ENCODE measurements around the gene FNDC1. TPM values are rescaled to one million over a fixed set of nuclear protein-coding genes. Genes with fewer than 3 reads are reported as not detected.
"Not testable (repeated sequence)": the region's sequence is repeated elsewhere in the genome, so short reads cannot be mapped to it uniquely, and the experiment has no call there.

The FNDC1 gene
- polyA plus RNA-seq, 1 donor: 193 TPM

DNA sequence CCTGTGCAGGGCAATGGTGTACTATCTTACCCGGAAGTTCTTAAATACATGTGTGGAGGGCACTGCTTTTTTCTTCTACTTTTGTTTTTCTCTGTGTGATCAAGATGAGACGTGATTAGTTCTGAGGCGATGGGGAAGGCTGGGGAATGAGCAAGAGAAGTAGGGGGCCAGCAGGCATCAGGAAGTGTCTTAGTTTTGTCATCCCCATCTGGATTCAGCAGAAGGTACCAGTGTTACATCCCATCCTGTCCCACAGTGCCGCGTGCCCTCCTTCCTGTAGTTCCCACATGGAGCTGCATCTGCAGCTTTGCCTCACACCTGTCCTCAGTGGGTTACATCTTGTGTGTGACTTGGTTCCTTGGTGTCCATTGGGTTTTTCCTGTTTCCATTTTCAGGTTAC, 86.9 kb downstream of the FNDC1 start:
- DNase-seq (ENCODE audit: low read depth): no peak

DNA sequence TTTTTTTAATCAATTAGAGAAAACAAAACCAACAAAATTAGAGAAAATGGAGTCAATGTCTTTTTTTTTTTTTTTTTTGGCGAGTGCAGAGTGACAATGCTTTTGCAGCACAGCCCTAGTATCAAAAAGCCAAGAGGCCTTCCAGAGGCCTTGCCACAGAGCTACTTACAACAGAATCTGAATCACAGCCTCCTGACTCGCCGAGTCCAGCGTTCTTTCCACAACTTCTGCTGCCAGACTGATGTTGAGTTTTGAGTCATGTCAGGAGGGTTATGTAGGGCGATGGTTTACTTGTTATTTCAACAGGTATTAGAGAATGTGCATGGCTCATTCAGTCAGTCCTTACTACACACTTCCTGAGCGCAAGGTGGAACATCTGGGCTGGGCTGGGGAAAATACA, 88.6 kb downstream of the FNDC1 start:
- no peak for DNase-seq (ENCODE audit: low read depth)

DNA sequence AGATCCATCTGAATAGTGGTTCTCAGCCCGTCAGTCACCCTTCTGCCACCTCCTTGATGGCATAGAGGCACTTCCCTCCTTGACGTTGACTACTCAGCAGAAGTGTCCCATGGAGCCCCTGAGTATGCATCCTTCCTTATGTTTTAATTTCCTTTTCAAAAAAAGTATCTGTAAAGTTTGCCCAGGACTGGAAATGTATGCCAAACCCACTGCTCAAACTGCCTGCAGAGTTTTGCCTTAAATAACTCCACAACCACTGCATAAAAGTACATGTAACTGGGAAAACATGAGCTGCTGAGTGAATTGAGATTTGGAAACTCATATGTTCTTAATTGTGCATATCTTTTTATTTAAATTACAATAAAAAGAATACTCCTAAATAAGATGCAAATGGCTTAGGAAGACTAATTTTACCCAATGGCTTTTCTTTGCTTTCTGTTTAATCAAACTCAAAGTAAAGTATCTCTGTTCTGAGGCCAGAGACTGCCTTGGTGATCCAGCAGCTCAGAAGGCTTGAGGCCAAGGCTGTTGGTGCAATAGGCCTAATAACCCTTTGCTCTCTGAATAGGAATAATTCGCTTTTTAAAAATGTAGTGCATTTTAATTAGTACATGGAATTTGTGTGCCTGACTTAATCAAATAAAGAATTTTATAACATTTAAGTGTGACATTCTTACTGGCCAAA, 90.4 kb downstream of the FNDC1 start:
- DNase-seq (ENCODE audit: low read depth): no peak

DNA sequence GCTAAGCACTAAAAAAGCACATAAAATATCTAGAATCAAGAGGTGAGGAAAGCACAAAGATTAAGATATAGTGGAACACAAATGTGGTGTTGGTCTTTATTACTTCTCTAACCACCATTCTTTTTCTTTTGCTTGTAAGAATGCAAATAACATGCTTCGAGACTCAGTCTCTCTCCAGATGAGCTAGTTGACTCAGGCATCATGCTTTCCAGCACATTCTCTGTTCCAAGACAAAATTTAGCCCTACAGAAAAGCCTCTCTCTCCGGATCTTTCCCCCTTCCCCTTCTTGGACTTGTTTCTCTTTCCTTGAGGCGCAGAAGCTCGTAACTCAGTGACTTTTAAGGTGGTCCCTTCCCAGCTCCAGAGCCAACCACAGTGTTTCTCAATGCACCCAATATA, 91.0 kb downstream of the FNDC1 start:
- no peak for DNase-seq (ENCODE audit: low read depth)

DNA sequence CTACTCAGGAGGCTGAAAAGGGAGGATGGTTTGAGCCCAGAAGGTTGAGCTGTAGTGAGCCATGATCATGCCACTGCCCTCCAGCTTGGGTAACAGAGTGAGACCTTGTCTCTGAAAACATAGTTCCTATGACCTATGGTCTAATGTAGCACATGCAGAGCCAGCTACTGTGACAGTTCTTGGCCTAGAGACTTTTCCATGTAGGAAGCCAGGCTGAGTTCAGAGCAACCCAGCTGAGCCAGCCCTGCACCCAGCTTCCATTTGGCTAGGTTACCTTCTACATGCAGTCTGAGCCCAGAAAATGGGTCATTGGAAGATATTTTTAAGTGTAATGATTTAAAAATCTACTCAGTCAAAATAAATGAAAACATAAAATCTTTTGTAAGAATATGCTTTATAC, 92.8 kb downstream of the FNDC1 start:
- no peak for DNase-seq (ENCODE audit: low read depth)

DNA sequence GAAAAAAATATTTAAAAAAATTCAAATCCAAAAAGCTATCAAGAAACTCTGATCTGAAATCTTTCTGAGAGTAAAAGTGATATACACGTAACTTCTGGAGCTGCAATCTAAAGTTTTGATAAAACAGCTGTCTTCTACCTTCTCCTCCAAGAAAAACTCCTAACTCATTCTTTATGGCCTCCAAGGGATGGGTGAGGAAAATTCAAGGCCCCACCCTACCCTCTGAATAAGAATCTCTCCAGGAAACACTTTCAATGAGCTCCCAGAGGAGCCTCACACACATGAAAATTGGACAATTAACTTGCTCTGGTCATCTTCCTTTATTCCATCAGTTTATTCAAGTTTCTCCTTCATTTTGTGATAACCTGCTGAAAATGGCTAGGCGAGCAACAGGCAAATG, 93.4 kb downstream of the FNDC1 start:
- no peak for DNase-seq (ENCODE audit: low read depth)

DNA sequence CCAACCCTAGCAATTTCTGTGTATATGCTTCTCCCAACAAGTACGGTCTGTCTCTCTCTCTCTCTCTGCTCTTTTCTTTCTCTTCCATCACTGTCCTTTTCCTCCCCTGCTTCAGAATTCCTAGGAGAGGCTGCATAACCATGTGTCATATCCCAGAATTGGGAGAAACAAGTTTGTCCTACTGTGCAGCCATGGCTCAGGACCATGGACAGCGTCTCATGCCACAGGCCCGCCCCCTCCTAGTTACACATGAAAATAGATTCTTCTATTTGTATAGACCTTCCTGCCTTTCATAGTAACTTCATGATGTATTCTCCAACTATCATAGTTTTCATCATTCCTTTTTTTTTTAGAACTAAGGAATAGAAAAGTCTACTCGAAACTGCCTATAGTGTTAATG, 98.0 kb downstream of the FNDC1 start:
- DNase-seq (ENCODE audit: low read depth): no peak

DNA sequence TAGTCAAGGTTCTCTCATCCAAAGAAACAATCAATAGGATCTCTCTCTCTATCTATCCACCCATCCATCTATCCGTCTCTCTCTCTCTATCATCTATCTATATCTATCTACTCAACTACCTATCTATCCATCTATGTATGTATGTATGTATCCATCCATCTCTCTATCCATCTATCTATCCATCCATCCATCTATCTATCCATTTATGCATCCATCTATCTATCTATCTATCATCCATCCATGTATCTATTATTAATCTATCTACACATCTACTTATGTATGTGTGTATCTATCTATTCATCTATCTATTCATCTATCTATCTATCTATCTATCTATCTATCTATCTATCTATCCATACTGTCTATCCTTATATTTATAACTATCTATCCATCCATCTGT, 99.3 kb downstream of the FNDC1 start:
- no peak for DNase-seq (ENCODE audit: low read depth)

DNA sequence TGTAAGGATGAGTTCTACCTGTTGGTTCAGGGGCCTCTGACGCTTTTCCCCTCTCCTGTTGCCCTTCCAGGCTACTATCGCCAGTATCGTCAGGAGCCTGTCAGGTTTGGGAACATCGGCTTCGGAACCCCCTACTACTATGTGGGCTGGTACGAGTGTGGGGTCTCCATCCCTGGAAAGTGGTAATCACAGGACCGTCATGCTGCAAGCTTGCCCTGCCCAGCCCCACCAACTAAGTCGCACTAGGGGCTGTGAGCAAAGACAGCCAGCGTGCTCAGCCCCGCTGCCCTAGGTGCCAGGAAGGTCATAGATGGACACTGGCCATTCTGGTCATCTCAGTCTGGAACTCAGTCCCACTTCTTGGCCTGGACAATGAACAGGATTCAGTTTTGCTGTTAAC, 102.1 kb downstream of the FNDC1 start:
- DNase-seq (ENCODE audit: low read depth): no peak

DNA sequence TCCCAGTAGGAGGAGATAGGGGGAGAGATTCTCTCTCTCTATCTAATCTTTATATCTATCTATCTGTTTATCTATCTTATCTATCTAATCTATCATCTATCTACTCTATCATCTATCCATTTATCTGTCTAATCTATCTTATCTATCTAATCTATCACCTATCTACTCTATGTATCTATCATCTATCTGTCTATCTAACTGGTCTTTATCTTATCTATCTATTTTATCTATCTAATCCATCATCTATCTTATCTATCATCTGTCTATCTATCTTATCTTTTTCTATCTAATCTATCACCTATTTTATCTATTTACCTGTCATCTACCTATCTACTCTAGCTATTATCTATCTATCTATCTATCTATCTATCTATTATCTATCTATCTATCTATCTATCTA, 109.4 kb downstream of the FNDC1 start:
- DNase-seq (ENCODE audit: low read depth): no peak

DNA sequence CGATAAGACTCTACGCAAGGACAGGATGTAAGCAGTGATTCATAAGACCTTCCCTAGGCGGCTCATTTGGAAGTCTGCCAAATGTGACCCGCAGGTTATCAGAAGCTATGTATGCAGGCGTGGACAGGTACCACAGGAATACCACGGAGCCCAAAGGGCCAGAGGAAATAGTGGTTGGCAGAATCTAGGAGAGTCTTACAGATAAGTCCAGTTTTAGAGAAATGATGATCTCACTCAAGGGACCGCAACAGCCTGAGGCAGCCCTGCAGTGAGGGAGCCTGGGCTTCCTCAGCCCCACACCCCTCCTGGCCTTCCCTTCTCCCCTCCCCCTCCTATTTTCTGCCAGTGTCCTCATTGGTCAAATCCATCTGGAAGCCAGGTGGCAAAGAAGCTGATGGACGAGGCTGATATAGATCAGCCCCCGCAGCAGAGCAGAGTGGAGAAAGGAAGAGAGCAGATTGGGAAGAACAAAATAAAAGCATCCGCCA, 110.6 kb downstream of the FNDC1 start:
- no peak for DNase-seq (ENCODE audit: low read depth)

DNA sequence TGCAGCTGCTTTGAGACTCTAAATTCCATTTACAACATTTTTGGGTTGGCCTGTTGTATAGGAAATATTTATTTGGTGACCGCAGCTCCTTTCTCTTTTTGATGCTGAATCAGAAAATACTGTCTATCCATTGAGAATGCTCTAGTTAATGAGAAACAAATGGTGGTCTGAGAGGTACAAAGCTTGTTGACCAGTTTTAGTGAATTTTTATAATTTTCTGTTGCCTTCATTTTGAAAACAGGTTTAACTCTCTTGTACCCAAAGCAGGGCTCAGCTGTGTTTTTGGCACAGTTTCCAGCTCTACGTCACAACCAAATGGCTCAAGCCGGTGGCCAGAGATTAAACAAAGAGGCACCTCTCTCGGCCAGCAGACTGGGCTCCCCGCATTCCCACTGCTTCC, 113.2 kb downstream of the FNDC1 start:
- no peak for DNase-seq (ENCODE audit: low read depth)

DNA sequence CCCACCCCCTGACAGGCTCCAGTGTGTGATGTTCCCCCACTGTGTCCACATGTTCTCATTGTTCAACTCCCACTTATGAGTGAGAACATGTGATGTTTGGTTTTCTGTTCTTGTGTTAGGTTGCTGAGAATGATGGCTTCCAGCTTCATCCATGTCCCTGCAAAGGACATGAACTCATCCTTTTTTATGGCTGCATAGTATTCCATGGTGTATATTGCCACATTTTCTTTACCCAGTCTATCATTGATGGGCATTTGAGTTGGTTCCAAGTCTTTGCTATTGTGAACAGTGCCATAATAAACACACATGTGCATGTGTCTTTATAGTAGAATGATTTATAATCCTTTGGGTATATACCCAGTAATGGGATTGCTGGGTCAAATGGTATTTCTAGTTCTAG, 115.5 kb downstream of the FNDC1 start:
- not testable (repeated sequence) for DNase-seq (ENCODE audit: low read depth)

DNA sequence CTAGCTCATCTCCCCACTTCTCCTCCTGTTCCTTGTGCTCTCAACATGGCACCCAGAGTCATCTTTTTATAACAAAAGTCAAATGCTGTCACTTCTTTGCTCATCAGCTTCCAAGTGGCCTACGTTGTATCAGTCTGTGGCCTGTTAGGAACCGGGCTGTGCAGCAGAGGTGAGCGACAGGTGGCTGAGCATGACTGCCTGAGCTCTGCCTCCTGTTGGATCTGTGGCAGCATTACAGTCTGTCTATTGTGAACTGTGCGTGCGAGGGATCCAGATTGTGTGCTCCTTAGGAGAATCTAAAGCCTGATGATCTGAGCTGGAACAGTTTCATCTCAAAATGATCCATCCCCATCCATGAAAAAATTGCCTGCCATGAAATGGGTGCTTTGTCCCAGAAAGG, 129.6 kb downstream of the FNDC1 start:
- no peak for DNase-seq (ENCODE audit: low read depth)

DNA sequence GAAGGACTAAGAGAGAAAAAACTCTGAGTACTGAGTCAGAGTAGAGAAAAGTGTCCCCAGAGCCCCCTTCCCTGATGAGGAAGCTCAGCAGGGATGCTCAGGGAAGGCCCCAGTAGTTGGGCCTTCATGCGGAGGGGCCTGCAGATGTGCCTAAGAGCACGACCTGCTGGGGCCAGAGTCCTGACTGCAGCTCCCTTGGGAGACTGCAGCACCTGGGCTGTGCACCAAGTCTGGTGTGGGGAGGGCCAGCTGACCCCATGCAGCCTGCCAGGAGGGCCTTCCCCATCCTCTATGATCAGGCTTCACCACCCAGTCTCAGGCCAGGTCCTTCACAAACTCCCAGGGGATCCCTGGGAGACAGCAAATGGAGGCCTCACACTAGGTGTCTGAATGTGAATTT, 130.4 kb downstream of the FNDC1 start:
- DNase-seq (ENCODE audit: low read depth): no peak

DNA sequence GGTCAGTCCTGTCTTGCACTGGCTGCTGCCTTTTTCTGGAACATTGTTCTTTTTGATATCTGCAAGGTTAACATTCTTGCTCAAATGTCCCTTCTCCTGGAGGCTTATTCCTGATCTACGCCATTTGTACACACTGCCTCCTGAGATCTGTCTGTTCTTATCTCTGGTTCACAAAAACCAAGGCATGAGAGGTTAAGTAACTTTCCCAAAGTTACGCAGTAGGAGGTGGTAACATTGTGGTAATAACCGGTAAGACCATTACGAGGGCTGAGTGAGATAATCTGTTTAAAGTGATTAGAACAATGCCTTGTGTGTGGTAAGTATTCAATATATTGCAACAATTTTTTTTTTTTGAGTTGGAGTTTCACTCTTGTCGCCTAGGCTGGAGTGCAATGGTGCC, 132.1 kb downstream of the FNDC1 start:
- no peak for DNase-seq (ENCODE audit: low read depth)

DNA sequence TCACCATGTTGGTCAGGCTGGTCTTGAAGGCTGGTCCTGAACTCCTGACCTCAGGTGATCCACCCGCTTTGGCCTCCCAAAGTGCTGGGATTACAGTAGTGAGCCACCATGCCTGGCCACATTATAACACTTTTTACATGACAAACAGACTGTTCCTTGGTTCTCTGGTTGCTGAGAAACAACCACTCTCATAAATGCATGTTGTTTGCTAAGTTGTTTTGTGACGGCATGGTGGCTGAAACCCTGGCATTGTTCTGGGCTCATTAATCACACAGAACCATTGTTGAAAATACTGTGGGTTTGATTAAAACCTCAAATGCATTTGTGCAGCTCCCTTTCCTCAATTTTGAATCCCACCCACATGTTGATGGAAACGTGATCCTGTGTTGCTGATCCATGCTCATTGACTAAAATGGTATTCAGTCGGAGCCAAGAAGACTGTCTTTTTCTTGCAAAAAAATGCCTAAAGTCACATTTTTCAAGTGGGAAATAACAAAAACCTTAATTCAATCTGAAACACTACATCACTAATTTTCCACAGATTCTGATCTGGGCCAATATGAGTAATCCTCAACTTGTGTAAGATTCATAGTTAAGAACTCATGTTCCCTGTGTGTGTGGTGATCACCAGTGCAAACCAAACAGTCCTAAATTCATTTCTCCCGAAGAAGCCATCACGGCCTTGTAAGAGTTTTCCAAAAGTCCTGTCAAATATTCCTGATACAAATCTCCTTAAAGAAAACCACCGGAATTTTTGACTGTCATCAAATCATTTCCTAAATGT, 132.8 kb downstream of the FNDC1 start:
- no peak for DNase-seq (ENCODE audit: low read depth)

DNA sequence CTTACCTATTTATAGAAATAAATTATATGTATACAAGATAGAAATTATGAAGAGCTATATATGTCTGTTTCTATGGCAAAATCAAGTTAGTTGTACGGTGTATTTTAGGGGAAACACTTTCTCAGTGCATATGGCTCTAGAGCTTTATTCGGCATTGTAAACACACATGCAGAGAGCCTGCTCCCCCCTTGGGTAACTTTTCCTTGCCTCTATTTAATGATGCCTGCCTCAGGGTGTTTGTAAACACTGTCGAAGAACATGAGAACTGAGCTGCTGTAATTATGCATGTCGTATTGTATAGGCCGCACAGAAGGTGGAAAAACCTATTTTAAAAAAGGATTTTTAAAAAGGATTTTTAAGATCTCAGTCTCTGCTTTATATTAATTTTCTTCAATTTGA, 133.4 kb downstream of the FNDC1 start:
- no peak for DNase-seq (ENCODE audit: low read depth)

DNA sequence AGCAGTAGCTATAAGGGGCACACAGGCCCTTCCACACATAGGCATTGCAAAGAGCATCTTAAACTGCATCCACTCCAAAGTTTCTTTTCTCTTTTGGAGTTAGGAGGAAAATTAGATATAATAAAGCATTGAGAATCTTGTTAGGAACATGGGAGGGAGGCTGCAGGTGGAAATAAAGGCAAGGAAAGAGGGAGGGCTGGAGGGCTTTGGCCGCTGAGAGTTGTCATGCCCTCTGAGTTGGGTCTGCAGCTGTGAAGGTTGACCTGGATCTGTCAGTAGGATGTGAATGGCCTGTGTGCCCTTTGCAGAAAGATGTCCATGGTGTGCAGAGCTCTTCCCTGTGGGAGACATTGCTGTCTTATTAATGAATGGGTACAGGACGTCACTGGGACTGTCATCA, 134.0 kb downstream of the FNDC1 start:
- no peak for DNase-seq (ENCODE audit: low read depth)

DNA sequence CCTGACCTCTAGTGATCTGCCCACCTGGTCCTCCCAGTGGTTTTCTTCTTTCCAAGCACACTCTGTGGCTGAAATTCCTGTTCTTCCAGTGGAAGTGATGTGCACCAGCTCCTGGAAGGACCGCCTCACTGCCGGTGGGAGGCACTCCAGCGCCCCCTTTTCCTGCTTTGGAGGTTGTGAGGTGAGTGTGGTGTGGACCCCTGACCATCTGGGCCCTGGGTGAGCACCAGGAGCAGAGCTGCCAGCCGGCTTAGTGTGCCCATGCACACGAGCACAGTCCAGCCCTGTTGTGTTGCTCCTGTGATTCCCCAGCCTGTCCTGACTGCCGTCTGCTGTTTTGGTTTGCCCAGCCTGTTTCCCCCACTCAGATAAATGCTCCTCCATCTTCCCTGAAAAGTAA, 134.6 kb downstream of the FNDC1 start:
- no peak for DNase-seq (ENCODE audit: low read depth)

DNA sequence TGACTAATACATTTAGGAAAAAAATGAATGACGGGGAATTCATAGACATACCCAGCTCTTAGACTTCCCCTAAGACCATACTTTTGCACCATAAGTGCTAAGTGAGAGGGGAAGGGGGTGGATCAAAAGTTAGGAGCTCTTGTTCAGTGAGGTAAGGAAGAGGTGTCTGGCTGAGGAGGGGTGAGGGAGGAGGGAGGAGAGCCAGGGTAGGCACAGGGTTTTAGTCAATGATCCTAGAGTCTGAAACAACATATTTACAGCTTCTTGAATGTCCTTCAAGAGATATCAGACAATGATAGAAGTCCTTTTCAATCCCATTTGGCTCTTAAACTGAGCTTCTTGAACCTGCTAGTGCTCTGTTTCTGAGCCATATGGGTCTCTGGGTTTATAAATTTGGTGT, 135.4 kb downstream of the FNDC1 start:
- no peak for DNase-seq (ENCODE audit: low read depth)

DNA sequence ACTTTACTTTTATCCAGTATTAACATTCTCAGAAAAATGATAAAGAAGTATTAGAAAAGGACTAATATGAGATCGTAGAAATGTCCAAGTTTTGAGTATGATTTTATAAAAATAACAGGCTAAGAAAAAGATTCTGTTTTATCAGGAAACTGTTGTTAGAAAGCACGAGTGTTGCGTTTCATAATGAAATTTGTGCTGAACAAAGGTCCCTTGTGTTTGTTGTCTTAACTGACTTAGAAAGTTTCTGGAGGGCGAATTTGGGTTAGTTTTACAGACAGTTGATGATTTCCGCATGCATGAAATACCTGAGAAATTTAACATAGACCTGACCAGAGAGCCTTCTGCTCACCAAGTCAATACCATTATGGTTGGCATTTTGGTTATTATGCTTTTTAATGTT, 136.0 kb downstream of the FNDC1 start:
- no peak for DNase-seq (ENCODE audit: low read depth)

DNA sequence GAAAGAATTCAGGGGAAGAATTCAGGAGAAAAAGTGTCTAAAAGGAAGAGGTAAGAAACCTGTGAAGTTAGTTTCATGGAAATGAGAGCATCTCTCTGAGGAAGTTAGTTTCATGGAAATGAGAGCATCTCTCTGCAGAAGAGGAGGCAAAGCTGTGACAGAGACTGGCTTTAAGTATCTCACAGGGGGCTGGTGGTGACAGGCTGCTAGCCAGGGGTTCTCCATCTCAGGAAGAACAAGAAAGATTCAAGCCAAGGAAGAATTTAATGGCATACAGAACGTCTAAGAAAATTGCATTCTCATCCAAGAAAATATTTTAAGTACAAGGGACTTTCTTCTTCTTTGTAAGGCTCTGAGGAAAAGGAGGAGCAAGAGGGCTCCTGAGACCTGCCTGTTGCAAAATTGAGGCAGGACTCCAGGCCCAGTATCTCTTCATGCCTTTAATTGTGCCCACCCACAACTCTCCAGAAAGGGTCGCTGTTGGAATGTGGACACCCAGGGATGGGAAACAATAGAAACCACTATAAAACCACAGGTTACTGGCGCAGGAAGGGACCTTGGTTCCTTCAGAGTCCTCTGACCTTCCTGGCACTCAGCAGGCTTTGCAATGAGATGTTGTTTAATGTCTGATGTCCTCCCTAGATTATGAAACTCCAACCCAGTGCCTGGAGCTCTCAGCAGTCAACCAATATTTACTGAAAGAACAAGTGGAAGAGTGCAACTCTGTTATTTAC, 136.8 kb downstream of the FNDC1 start:
- no peak for DNase-seq (ENCODE audit: low read depth)

Data from forelimb muscle (tissue), 1 donor.